Pancreas (tissue), 10 donors: ENCODE measurements around the gene GSTP1. TPM values are rescaled to one million over a fixed set of nuclear protein-coding genes. Genes with fewer than 3 reads are reported as not detected.

ENCODE experiments used
- ATAC-seq, 4 donors: fragments of 200-7000 bp; cut with Tn5 transposase; one replicate each; pipeline versions ENCODE4 v1.8.0 to v1.9.1; 2020; ENCODE audit warnings: mild to moderate bottlenecking in 4 of 4, moderate library complexity in 4 of 4
- DNase-seq, 6 donors: peaks; one replicate each; pipeline ENCODE4 v3.0.0-alpha.2; 2020
- FAIRE-seq: peaks from 2 replicates; lab custom pipeline; 2012; peaks lifted over from hg19 to GRCh38; lab: Jason Lieb, UNC
- H3K27ac ChIP-seq, 4 donors: fragments of 200-600 bp; sonication (generic); 1 replicate in 3 of 4; 2 replicates in 1 of 4; pipeline versions ENCODE4 v1.5.0 to v1.8.0; 2020
- H3K27me3 ChIP-seq, 4 donors: fragments of 200-600 bp; one replicate each; pipeline ENCODE4 v1.8.0; 2021
- H3K36me3 ChIP-seq, 3 donors: fragments of 200-600 bp; sonication (generic) in 1 of 3; one replicate each; pipeline versions ENCODE4 v1.5.0 to v1.8.0; 2020 to 2021
- H3K4me1 ChIP-seq, 3 donors: fragments of 200-600 bp; one replicate each; pipeline ENCODE4 v1.8.0; 2021
- H3K4me3 ChIP-seq, 4 donors: fragments of 200-600 bp; sonication (generic) in 2 of 4; one replicate each; pipeline versions ENCODE4 v1.5.0 to v1.8.0; 2020 to 2021
- H3K9me3 ChIP-seq, 4 donors: fragments of 200-600 bp; one replicate each; pipeline ENCODE4 v1.8.0; 2021
- WGBS, 2 donors: extraction: QIAGEN DNeasy Blood & Tissue Kit; methylation state at CpG; one replicate each; pipeline ENCODE4 v1.1.7; 2013; 5-methylcytosine and 5-hydroxymethylcytosine counted together
- intact Hi-C, 3 donors: fragments of 100-400 bp; cut with DNase I; formaldehyde crosslinking; loops; one replicate each; pipeline versions ENCODE4 v1.11.1 to v1.14.2; 2022
- polyA plus RNA-seq, 2 donors: library from polyadenylated mRNA; stranded (reverse); fragments of 200-250 nt; gene quantifications; one replicate each; pipeline ENCODE4 v1.2.3, GENCODE V29; 2013
- total RNA-seq, 6 donors: library from RNA; stranded (reverse); fragmentation: NEBNext Ultra II Directional in 4 of 6; extraction: Animal tissue kit (Norgen Biotek cat#: 25700) in 4 of 6; gene quantifications; one replicate each; pipeline versions ENCODE4 v1.2.1 to v1.2.4, GENCODE V29; 2021 to 2023
- TF ChIP-seq, protein P1 (sequence below), 4 donors: fragments of 200-600 bp; sonication (generic) in 3 of 4; IDR thresholded peaks; one replicate each; pipeline versions ENCODE4 v1.5.0 to v1.8.0; 2021; ENCODE audit warnings: antibody characterized with exemption in 4 of 4
- donor health status: healthy with polysubstance abuse.
- donor health status: DM: no; HTN: no; CAD: no; lungs with moderate emphysema.
- donor health status: DM: no; HTN: no; CAD: no.
- donor health status: control.
- donor health status: control.
- donor health status: Bipolar disorder and iron deficiency.
- donor health status: DM: yes; HTN: yes; CAD: no.
- donor health status: DM: no; HTN: no; CAD: no.
- donor health status: DM: no; HTN: no; CAD: no.
- donor health status: DM: yes; HTN: yes; CAD: no.

GSTP1 gene
- total and polyA plus RNA-seq, 8 donors, result 169 to 350 (median 240) TPM

DNA sequence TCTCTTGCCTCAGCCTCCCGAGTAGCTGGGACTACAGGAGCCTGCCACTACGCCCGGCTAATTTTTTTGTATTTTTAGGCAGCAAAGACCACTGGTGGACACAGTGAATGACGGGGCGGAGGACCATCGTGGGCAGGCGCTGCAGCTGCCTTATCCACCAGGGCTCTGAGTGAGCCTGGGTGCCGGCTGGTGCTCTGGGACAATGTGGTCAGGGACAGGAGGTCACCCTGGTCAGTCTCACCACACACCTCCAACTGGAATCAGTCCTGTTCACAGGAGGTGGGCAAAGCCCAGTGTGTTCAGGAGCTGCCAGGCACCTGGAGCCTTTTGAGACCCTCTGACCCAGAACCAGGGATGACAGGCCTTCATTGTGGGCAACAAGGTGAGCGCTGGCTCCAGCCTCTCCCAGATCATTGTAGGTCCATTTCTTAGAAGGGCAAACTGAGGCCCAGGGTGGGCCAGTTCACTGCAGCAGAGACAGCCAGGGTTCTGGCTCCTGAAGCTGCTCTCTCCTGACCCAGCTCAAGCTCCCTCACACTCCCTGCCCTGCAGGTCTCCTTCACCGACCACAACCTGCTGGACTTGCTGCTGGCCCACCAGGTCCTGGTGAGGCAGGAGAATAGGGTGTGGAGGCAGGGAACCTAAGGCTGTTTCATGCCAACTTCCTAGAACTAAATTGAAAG is 44.6 kb upstream of the GSTP1 start:
- DNase-seq, result no peak
- H3K27me3 ChIP-seq, result no peaks in the 10 kb centered on the region
- TF ChIP-seq, protein P1, sequence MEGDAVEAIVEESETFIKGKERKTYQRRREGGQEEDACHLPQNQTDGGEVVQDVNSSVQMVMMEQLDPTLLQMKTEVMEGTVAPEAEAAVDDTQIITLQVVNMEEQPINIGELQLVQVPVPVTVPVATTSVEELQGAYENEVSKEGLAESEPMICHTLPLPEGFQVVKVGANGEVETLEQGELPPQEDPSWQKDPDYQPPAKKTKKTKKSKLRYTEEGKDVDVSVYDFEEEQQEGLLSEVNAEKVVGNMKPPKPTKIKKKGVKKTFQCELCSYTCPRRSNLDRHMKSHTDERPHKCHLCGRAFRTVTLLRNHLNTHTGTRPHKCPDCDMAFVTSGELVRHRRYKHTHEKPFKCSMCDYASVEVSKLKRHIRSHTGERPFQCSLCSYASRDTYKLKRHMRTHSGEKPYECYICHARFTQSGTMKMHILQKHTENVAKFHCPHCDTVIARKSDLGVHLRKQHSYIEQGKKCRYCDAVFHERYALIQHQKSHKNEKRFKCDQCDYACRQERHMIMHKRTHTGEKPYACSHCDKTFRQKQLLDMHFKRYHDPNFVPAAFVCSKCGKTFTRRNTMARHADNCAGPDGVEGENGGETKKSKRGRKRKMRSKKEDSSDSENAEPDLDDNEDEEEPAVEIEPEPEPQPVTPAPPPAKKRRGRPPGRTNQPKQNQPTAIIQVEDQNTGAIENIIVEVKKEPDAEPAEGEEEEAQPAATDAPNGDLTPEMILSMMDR (IDR thresholded peaks at IDR 0.05), result no peak
- no peak for ATAC-seq
- no peak overlapping the region for H3K27ac ChIP-seq
- WGBS, 2 donors, result 93 to 94% methylated on average over 10 of the region's 10 CpGs
- FAIRE-seq, result no peak
- H3K4me3 ChIP-seq, result no peak overlapping the region
- H3K4me1 ChIP-seq, result peaks cover 0 to 4% (median 4%) of the 10 kb centered on the region in 3 donors
- intact Hi-C loops, result no loop called here
- no peaks in the 10 kb centered on the region for H3K36me3 ChIP-seq
- peaks cover 0 to 5% (median 0%) of the 10 kb centered on the region in 4 donors for H3K9me3 ChIP-seq

GRCh38 chr11:67539550-67539949 is 44.1 kb upstream of the GSTP1 start:
- no peak overlapping the region for H3K27ac ChIP-seq
- H3K27me3 ChIP-seq, result no peaks in the 10 kb centered on the region
- intact Hi-C loops, result no loop called here
- no peak overlapping the region for H3K4me3 ChIP-seq
- DNase-seq (no peak), ATAC-seq (no peak), FAIRE-seq (no peak)
- TF ChIP-seq, protein P1 (IDR thresholded peaks at IDR 0.05), result no peak
- no peaks in the 10 kb centered on the region for H3K36me3 ChIP-seq
- peaks cover 0 to under 1% (median 0%) of the 10 kb centered on the region in 4 donors for H3K9me3 ChIP-seq
- 74 to 81% methylated on average over 4 of the region's 4 CpGs for WGBS, 2 donors
- peaks cover 0 to 8% (median 4%) of the 10 kb centered on the region in 3 donors for H3K4me1 ChIP-seq

DNA sequence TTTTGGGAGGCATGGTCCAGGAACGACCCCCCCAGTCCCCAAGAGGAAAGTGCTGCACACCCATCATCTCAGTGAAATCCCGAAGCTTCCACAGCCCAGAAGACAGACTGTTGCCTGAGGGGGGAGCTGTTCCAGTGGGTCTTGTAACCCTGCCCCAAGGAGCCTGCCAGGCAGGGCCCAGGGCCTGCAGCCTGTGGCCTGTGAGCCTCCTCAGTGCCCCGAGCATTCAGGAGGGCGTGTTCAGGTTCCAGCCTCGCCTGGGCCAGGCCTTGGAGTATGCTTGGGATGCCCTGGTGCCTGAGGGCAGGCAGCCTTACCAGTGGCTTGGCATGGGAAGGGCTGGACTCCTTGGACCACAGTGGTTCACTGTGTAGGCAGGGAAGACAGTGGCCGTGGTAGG is 42.4 kb upstream of the GSTP1 start:
- TF ChIP-seq, protein P1 (IDR thresholded peaks at IDR 0.05), result no peak
- Histone ChIP-seq H3K9me3 (no peaks in the 10 kb centered on the region), H3K27me3 (no peaks in the 10 kb centered on the region), H3K36me3 (no peaks in the 10 kb centered on the region), H3K27ac (no peak overlapping the region), H3K4me1 (peaks cover 4 to 10% (median 9%) of the 10 kb centered on the region in 3 donors), H3K4me3 (no peak overlapping the region)
- FAIRE-seq (no peak), DNase-seq (no peak), ATAC-seq (no peak)
- intact Hi-C loops, result no loop called here
- 87 to 91% methylated on average over 6 of the region's 6 CpGs for WGBS, 2 donors

DNA sequence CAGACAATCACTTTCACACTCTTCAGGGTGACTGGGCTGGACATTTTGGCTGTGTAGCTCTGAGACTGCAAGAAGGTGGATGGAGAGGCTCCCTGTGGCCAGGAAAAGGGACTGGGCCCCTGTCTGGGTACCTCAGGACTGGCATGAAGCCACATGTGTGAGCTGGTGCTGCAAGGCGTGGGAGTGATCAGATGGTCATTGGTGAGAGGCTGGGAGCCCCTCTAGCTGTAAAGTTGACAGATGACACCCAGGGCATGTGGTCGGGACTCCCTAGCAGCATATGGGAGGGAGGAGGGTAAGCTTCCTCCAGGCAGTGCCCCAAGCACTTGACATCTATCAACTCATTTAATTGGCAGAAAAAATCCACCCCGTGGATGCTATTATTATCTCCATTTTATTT is 41.4 kb upstream of the GSTP1 start:
- ATAC-seq, result no peak
- no peak for DNase-seq
- H3K4me1 ChIP-seq, result peaks cover 4 to 6% (median 5%) of the 10 kb centered on the region in 3 donors

More for the DNA sequence above, 41.4 kb upstream of the GSTP1 start:
- Histone ChIP-seq H3K36me3 (no peaks in the 10 kb centered on the region), H3K9me3 (no peaks in the 10 kb centered on the region), H3K27me3 (no peaks in the 10 kb centered on the region), H3K4me3 (no peak overlapping the region), H3K27ac (no peak overlapping the region)
- intact Hi-C loops, result no loop called here
- FAIRE-seq, result no peak
- 69 to 91% methylated on average over 3 of the region's 3 CpGs for WGBS, 2 donors
- TF ChIP-seq, protein P1 (IDR thresholded peaks at IDR 0.05), result no peak
